ENCODE results near the gene GYG2.
"Not testable (repeated sequence)": the region's sequence is repeated elsewhere in the genome, so short reads cannot be mapped to it uniquely, and the experiment has no call there.

Gene GYG2

GRCh38 chrX:2889706-2890490 is 61.2 kb downstream of the GYG2 start:
- H3K36me3 ChIP-seq (ENCODE audit: control insufficient read depth in 2 of 2, insufficient read depth in 1 of 2, low read length in 2 of 2); H3K9me3 ChIP-seq (ENCODE audit: control insufficient read depth, insufficient read depth, low read depth, low read length); POLR2A ChIA-PET; H3K4me3 ChIP-seq (ENCODE audit: low read depth, low read length); H3K27ac ChIP-seq (ENCODE audit: extremely low read depth, low read depth, low read length); H3K4me1 ChIP-seq (ENCODE audit: control insufficient read depth, insufficient read depth, low read length): not testable (repeated sequence)
- 0 out of 2 replicates have a peak, but pooled peaks have one; percentile 29 for TF ChIP-seq HOXD13 (CRISPR knock-in tag; IDR thresholded peaks at IDR 0.05; ENCODE audit: borderline replicate concordance)
- CTCF ChIA-PET = interaction anchor here (0.6 kb wide), 1 partner anchor 681 kb away, joined by 3 read pairs; no protein-coding TSS in a partner anchor

- CTCF ChIA-PET = interaction anchor here (0.6 kb wide), 1 partner anchor 680 kb away, joined by 3 read pairs; no protein-coding TSS in a partner anchor
- H3K4me1 ChIP-seq (ENCODE audit: control insufficient read depth, insufficient read depth, low read length); POLR2A ChIA-PET; H3K4me3 ChIP-seq (ENCODE audit: low read depth, low read length); H3K9me3 ChIP-seq (ENCODE audit: control insufficient read depth, insufficient read depth, low read depth, low read length); H3K36me3 ChIP-seq (ENCODE audit: control insufficient read depth in 2 of 2, insufficient read depth in 1 of 2, low read length in 2 of 2); H3K27ac ChIP-seq (ENCODE audit: extremely low read depth, low read depth, low read length): not testable (repeated sequence)
These were observed 62.1 kb downstream of the GYG2 start for GRCh38 chrX:2890536-2891460.

GRCh38 chrX:2892816-2893215 is 64.1 kb downstream of the GYG2 start:
- H3K4me1 ChIP-seq (ENCODE audit: control insufficient read depth, insufficient read depth, low read length) = no peaks in the 10 kb centered on the region
- TF ChIP-seq ZFP41 (tag by site-specific recombination; IDR thresholded peaks at IDR 0.05; ENCODE audit: borderline replicate concordance) = no peak
- no peak overlapping the region for H3K4me3 ChIP-seq (ENCODE audit: low read depth, low read length)
- no peaks in the 10 kb centered on the region for H3K9me3 ChIP-seq (ENCODE audit: control insufficient read depth, insufficient read depth, low read depth, low read length)
- H3K27ac ChIP-seq (ENCODE audit: extremely low read depth, low read depth, low read length) = no peak overlapping the region
- ChIA-PET POLR2A (no interaction called here), CTCF (interaction anchor here (0.7 kb wide), 1 partner anchor 24 kb away, joined by 3 read pairs; no protein-coding TSS in a partner anchor)
- no peaks in the 10 kb centered on the region for H3K36me3 ChIP-seq (ENCODE audit: control insufficient read depth in 2 of 2, insufficient read depth in 1 of 2, low read length in 2 of 2)

- Histone ChIP-seq H3K36me3 (ENCODE audit: control insufficient read depth in 2 of 2, insufficient read depth in 1 of 2, low read length in 2 of 2) (no peaks in the 10 kb centered on the region), H3K9me3 (ENCODE audit: control insufficient read depth, insufficient read depth, low read depth, low read length) (no peaks in the 10 kb centered on the region), H3K4me1 (ENCODE audit: control insufficient read depth, insufficient read depth, low read length) (no peaks in the 10 kb centered on the region), H3K27ac (ENCODE audit: extremely low read depth, low read depth, low read length) (no peak overlapping the region), H3K4me3 (ENCODE audit: low read depth, low read length) (no peak overlapping the region)
- ChIA-PET CTCF (no interaction called here), POLR2A (no interaction called here)
- TF ChIP-seq KLF8 (tag by site-specific recombination; IDR thresholded peaks at IDR 0.05) (no peak), ZNF10 (tag by site-specific recombination; IDR thresholded peaks at IDR 0.05) (no peak), ZNF169 (tag by site-specific recombination; IDR thresholded peaks at IDR 0.05) (no peak), TSHZ1 (tag by site-specific recombination; IDR thresholded peaks at IDR 0.05; ENCODE audit: borderline replicate concordance) (no peak), ZNF768 (tag by site-specific recombination; IDR thresholded peaks at IDR 0.05) (no peak), MEIS1 (CRISPR knock-in tag; IDR thresholded peaks at IDR 0.05; ENCODE audit: borderline replicate concordance) (no peak), ZNF423 (tag by site-specific recombination; IDR thresholded peaks at IDR 0.05) (0 out of 2 replicates have a peak, but pooled peaks have one; percentile 21), ZNF146 (tag by site-specific recombination; IDR thresholded peaks at IDR 0.05) (no peak), ZNF843 (tag by site-specific recombination; IDR thresholded peaks at IDR 0.05) (0 out of 2 replicates have a peak, but pooled peaks have one; percentile 14), ZNF704 (tag by site-specific recombination; IDR thresholded peaks at IDR 0.05) (no peak), ZNF521 (tag by site-specific recombination; IDR thresholded peaks at IDR 0.05) (no peak), ZNF174 (tag by site-specific recombination; IDR thresholded peaks at IDR 0.05) (no peak), YY2 (tag by site-specific recombination; IDR thresholded peaks at IDR 0.05) (no peak), ZSCAN18 (tag by site-specific recombination; IDR thresholded peaks at IDR 0.05) (no peak), FEZF1 (tag by site-specific recombination; IDR thresholded peaks at IDR 0.05) (no peak), ZNF221 (tag by site-specific recombination; IDR thresholded peaks at IDR 0.05; ENCODE audit: borderline replicate concordance) (no peak), ZNF292 (tag by site-specific recombination; IDR thresholded peaks at IDR 0.05; ENCODE audit: borderline replicate concordance, low read depth) (no peak), HOXD13 (CRISPR knock-in tag; IDR thresholded peaks at IDR 0.05; ENCODE audit: borderline replicate concordance) (peak; percentile 89)
These were observed 66.2 kb downstream of the GYG2 start for GRCh38 chrX:2894885-2895292.

Data from HEK293 (cell line).